ENCODE data around the gene MZT1. TPM values are rescaled to one million over a fixed set of nuclear protein-coding genes. Genes with fewer than 3 reads are reported as not detected.
A peak's percentile ranks its signal among the peaks of the same experiment; 100 is the strongest.

The MZT1 gene, protein sequence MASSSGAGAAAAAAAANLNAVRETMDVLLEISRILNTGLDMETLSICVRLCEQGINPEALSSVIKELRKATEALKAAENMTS
- 10 to 100 TPM in 1 of 4 donors, 1 to 10 TPM in 3; 3.9 to 11.2 (median 7.3) TPM for total RNA-seq

DNA sequence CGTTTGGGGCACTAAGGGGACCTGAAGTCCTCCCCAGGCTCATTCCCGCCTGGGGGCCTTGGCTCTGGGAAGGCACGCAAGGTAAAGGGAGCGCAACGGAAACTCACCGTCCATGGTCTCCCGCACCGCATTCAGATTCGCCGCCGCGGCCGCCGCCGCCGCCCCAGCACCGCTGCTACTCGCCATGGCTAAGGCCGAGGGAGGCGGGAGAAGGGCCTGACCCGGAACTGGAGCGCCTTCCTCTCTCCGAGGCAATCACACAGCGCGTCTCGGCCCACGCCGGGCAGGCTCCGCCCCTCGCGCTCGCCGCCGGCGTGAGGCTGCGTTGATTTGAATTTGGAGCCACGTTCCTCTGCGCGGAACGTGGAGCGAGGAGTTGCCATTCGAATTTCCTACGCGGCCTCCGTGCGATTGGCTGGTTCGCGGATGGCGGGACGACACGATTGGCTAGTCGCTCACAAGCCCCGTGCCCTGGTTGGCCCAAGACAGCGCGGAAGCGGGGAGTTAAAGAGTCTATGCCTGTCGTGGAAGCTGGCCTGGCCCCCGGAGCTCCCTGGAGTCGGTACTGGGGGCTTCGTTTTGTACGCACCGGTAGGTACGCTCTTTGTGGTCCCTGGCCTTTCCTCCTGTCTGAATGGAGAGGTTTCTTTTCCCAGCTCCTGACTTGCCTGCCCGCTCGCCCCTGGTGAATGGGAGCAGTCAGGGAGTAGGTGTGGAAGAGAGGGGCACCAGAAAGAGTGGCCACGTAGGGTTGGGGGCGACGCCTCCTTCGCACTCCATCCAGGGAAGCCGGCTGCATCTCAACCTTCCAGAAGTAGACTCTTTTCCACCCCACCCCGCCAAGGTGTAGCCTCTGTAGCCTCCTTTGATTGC is at the start of gene MZT1, which contains the start of gene BORA:
Gene MZT1, minus strand, starts transcription at position 213 of the 873 bp plus-strand sequence. Its CDS starts 27 bp downstream, at position 186.
Gene BORA, plus strand, starts transcription at position 507 of the 873 bp plus-strand sequence. CDS start 1,018 bp downstream, outside the sequence.
- H3K4me3 ChIP-seq (replicated peaks in 1 of 3): peak within 1 kb of the TSS; percentile 25 to 81 (median 76)
- H3K36me3 ChIP-seq: no peaks in the 10 kb centered on the region
- peaks cover 4 to 5% of the 10 kb centered on the region in 2 donors for H3K4me1 ChIP-seq
- no peak within 1 kb of the TSS for H3K27ac ChIP-seq
- TF ChIP-seq, protein P1, sequence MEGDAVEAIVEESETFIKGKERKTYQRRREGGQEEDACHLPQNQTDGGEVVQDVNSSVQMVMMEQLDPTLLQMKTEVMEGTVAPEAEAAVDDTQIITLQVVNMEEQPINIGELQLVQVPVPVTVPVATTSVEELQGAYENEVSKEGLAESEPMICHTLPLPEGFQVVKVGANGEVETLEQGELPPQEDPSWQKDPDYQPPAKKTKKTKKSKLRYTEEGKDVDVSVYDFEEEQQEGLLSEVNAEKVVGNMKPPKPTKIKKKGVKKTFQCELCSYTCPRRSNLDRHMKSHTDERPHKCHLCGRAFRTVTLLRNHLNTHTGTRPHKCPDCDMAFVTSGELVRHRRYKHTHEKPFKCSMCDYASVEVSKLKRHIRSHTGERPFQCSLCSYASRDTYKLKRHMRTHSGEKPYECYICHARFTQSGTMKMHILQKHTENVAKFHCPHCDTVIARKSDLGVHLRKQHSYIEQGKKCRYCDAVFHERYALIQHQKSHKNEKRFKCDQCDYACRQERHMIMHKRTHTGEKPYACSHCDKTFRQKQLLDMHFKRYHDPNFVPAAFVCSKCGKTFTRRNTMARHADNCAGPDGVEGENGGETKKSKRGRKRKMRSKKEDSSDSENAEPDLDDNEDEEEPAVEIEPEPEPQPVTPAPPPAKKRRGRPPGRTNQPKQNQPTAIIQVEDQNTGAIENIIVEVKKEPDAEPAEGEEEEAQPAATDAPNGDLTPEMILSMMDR (IDR thresholded peaks at IDR 0.05): no peak
- TF ChIP-seq POLR2A (IDR thresholded peaks at IDR 0.05): peak in 1 of 2 donors; percentile 62
- WGBS, 2 donors: 0 to 1% methylated on average over 39 to 53 of the region's 71 CpGs
- no peaks in the 10 kb centered on the region for H3K9me3 ChIP-seq
- intact Hi-C loops (cut with DNase I): no loop called here
- DNase-seq: peak; percentile 94 to 96
- no peaks in the 10 kb centered on the region for H3K27me3 ChIP-seq

DNA sequence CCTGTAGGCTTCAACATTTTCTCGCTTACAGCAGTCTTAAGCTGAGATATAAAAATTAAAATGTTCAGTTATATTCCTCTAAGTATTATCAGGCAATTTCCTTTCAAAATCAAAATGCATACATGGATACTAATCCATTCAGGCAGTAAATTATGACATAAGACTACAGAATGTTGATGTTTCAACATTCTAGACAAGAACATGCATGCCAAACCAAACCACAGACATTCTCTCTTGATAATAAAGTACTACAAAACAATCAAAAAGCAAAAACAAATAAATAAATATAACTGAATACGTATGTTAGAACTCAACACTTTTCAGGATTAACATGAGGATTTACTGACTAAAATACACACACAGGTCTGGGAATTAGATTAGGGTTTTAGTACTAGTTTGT is 46.6 kb upstream of the MZT1 start:
- H3K4me3 ChIP-seq (replicated peaks in 1 of 3): no peak overlapping the region
- DNase-seq: no peak
- H3K4me1 ChIP-seq: peaks cover 0 to 2% of the 10 kb centered on the region in 2 donors
- WGBS, 2 donors: 90 to 91% methylated on average over 2 of the region's 2 CpGs
- H3K9me3 ChIP-seq: no peaks in the 10 kb centered on the region
- H3K36me3 ChIP-seq: peaks cover 65 to 76% of the 10 kb centered on the region in 2 donors
- no peak for TF ChIP-seq POLR2A (IDR thresholded peaks at IDR 0.05)
- H3K27me3 ChIP-seq: no peaks in the 10 kb centered on the region
- intact Hi-C loops (cut with DNase I): no loop called here
- H3K27ac ChIP-seq: no peak overlapping the region

DNA sequence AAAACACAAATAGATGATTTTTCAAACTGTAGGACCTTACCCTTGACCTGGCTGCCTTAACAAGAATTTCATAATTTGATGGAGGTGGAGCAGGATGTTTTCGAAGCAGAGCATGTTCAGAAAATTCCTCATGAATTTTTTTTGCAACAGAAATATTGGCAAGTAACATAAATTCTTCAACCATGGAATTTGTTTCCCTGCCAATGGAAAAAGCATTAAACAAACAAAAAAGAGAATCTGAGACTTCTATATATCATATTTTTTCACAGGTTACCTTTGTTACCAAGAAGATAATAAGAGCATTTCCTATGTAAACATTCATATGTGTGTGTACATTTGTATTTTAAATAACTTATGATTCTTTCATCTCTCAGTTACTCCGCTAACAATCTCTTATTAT is 36.0 kb upstream of the MZT1 start:
- Histone ChIP-seq H3K36me3 (peaks cover 78 to 80% of the 10 kb centered on the region in 2 donors), H3K27me3 (no peaks in the 10 kb centered on the region), H3K27ac (peak overlapping the region in 2 of 3 donors; percentile 1 to 41), H3K4me3 (replicated peaks in 1 of 3) (no peak overlapping the region), H3K9me3 (no peaks in the 10 kb centered on the region), H3K4me1 (no peaks in the 10 kb centered on the region)
- 76 to 84% methylated on average over 2 of the region's 2 CpGs for WGBS, 2 donors
- intact Hi-C loops (cut with DNase I): no loop called here
- no peak for DNase-seq
- no peak for TF ChIP-seq POLR2A (IDR thresholded peaks at IDR 0.05)
- TF ChIP-seq, protein P1 (IDR thresholded peaks at IDR 0.05): no peak

DNA sequence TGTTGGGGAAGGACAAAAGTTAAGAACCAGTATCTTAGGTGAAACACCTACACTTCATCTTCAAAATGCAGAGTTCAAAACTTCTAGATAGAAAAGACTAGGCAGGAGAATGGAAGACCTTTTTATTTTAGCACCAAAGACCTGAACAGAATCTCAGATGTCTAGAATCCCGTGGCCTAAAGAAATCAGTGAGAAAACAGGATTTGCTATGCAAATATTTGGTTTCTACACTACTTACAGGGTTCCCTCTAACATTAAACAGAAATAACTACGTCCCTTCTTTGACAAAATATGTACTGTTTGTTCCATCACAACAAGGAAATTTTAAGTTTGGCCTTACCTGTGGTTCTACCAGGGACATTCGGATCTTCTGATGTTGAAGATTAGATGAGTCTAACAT is 32.8 kb upstream of the MZT1 start:
- intact Hi-C loops (cut with DNase I): no loop called here
- no peaks in the 10 kb centered on the region for H3K27me3 ChIP-seq
- 79 to 84% methylated on average over 3 of the region's 3 CpGs for WGBS, 2 donors
- TF ChIP-seq, protein P1 (IDR thresholded peaks at IDR 0.05): no peak
- no peak for TF ChIP-seq POLR2A (IDR thresholded peaks at IDR 0.05)
- H3K9me3 ChIP-seq: no peaks in the 10 kb centered on the region
- H3K27ac ChIP-seq: no peak overlapping the region
- peaks cover 62 to 71% of the 10 kb centered on the region in 2 donors for H3K36me3 ChIP-seq
- H3K4me3 ChIP-seq (replicated peaks in 1 of 3): no peak overlapping the region
- DNase-seq: no peak
- no peaks in the 10 kb centered on the region for H3K4me1 ChIP-seq

DNA sequence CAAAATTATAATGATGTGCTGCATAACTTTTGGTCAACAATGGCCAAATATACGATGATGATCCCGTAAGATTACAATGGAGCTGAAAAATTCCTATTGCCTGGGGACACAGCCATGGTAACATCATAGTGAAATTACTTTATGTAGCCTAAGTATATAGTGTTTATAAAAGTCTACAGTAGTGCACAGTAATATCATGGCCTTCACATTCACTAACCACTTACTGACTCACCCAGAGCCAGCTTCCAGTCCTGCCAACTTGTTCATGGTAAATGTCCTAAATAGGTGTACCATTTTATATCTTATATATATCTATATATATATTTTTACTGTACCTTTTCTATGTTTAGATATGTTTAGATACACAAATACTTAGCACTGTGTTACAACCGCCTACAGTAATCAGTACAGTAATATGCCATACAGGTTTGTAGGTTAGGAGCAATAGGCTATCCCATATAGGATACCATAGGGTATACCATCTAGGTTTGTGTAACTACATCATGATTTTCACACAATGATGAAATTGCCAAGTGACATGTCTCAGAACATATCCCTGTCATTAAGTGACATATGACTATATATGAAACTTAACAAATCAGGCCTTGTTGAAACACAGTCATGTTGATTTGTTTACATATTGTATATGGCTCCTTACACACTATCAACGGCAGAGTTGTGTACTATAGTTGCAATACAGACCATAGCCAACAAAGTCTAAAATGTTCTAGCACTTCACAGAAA is 30.5 kb upstream of the MZT1 start:
- DNase-seq: no peak
- no peak overlapping the region for H3K4me3 ChIP-seq (replicated peaks in 1 of 3)
- intact Hi-C loops (cut with DNase I): no loop called here
- H3K4me1 ChIP-seq: no peaks in the 10 kb centered on the region
- peaks cover 59 to 60% of the 10 kb centered on the region in 2 donors for H3K36me3 ChIP-seq
- H3K9me3 ChIP-seq: no peaks in the 10 kb centered on the region
- WGBS, 2 donors: 74 to 75% methylated on average over 4 of the region's 4 CpGs
- no peaks in the 10 kb centered on the region for H3K27me3 ChIP-seq
- no peak overlapping the region for H3K27ac ChIP-seq
- no peak for TF ChIP-seq POLR2A (IDR thresholded peaks at IDR 0.05)

All from thyroid gland (tissue), 4 donors.